Naive B cell (primary cell): Measurements from ENCODE around the gene OR2H1. TPM values are rescaled to one million over a fixed set of nuclear protein-coding genes. Genes with fewer than 3 reads are reported as not detected.

Source experiments
- ATAC-seq, 2 donors: fragments of 150-1000 bp; cut with Tn5 transposase; 2 replicates each; pipeline ENCODE4 v1.10.0; 2021; ENCODE audit warnings: low read depth in 2 of 2, mild to moderate bottlenecking in 2 of 2, moderate library complexity in 2 of 2
- DNase-seq: peaks from one replicate; pipeline ENCODE4 v3.0.0; 2022
- H3K27ac Mint-ChIP-seq, 6 donors: one replicate each; pipeline ENCODE4 v1.8.0; 2020 to 2022; ENCODE audit warnings: mild to moderate bottlenecking in 6 of 6, mixed read lengths in 6 of 6, moderate library complexity in 5 of 6, inconsistent platforms in 2 of 6
- H3K27me3 Mint-ChIP-seq, 3 donors: one replicate each; pipeline ENCODE4 v1.8.0; 2021 to 2022; ENCODE audit warnings: mixed read lengths in 3 of 3, mild to moderate bottlenecking in 1 of 3
- H3K36me3 Mint-ChIP-seq, 2 donors: one replicate each; pipeline ENCODE4 v1.8.0; 2020 to 2022; ENCODE audit warnings: mixed read lengths in 2 of 2, inconsistent platforms in 1 of 2, mild to moderate bottlenecking in 1 of 2
- H3K4me1 Mint-ChIP-seq, 3 donors: one replicate each; pipeline ENCODE4 v1.8.0; 2020 to 2022; ENCODE audit warnings: mixed read lengths in 3 of 3, inconsistent platforms in 1 of 3, mild to moderate bottlenecking in 1 of 3, moderate library complexity in 1 of 3
- H3K4me3 Mint-ChIP-seq, 8 donors: one replicate each; pipeline ENCODE4 v1.8.0; 2020 to 2022; ENCODE audit warnings: mild to moderate bottlenecking in 8 of 8, mixed read lengths in 8 of 8, moderate library complexity in 8 of 8, inconsistent platforms in 2 of 8
- H3K9me3 Mint-ChIP-seq, 7 donors: one replicate each; pipeline ENCODE4 v1.8.0; 2020 to 2022; ENCODE audit warnings: mixed read lengths in 7 of 7, mild to moderate bottlenecking in 5 of 7, inconsistent platforms in 2 of 7, moderate library complexity in 1 of 7
- polyA plus RNA-seq, 6 donors: library from polyadenylated mRNA; unstranded; fragments of 300-500 nt; fragmentation: Illumina TruSeq; gene quantifications; one replicate each; pipeline ENCODE4 v1.2.3, GENCODE V29; 2021; ENCODE audit warnings: low read depth in 6 of 6

Gene OR2H1
- polyA plus RNA-seq, 6 donors from 2014 or later = not detected

- Mint-ChIP-seq H3K27me3 (peaks cover 16 to 32% (median 29%) of the 10 kb centered on the region in 3 donors), H3K4me1 (no peaks in the 10 kb centered on the region), H3K9me3 (no peaks in the 10 kb centered on the region), H3K4me3 (peak overlapping the region in 1 of 8 donors; percentile 21), H3K36me3 (no peaks in the 10 kb centered on the region), H3K27ac (peak overlapping the region in 1 of 6 donors; percentile 72)
- no peak for DNase-seq
- ATAC-seq = no peak
Observed at GRCh38 chr6:29505808-29506207, 48.9 kb downstream of the OR2H1 start.

- no peaks in the 10 kb centered on the region for H3K9me3 Mint-ChIP-seq
- no peaks in the 10 kb centered on the region for H3K36me3 Mint-ChIP-seq
- no peak overlapping the region for H3K27ac Mint-ChIP-seq
- no peak for ATAC-seq
- peaks cover 21 to 35% (median 31%) of the 10 kb centered on the region in 3 donors for H3K27me3 Mint-ChIP-seq
- H3K4me3 Mint-ChIP-seq = no peak overlapping the region
- no peaks in the 10 kb centered on the region for H3K4me1 Mint-ChIP-seq
- no peak for DNase-seq
Observed at GRCh38 chr6:29506446-29507067, 49.6 kb downstream of the OR2H1 start.

DNA sequence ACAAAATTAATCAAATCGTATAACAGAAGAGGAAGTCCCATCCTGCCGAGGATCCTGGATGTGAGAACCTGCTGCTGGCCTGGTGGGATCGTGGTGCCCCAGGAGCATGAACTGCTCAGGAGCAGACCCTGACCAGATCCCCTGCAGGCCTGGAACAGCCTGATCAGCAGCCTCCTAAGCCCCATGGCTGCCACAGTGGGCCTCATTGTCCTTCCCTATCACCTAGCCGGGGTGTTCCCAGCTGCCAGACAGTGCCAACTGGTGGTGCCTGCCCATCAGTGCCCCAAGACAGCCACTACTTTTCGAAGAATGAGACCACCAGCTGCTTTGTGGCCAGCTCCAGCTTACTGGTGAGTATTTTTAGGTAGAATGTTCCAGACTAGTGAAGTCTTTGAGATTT, 50.4 kb downstream of the OR2H1 start:
- DNase-seq (no peak), ATAC-seq (no peak)
- Mint-ChIP-seq H3K36me3 (no peaks in the 10 kb centered on the region), H3K9me3 (no peaks in the 10 kb centered on the region), H3K4me3 (no peak overlapping the region), H3K4me1 (no peaks in the 10 kb centered on the region), H3K27ac (no peak overlapping the region), H3K27me3 (peaks cover 20 to 35% (median 31%) of the 10 kb centered on the region in 3 donors)

DNA sequence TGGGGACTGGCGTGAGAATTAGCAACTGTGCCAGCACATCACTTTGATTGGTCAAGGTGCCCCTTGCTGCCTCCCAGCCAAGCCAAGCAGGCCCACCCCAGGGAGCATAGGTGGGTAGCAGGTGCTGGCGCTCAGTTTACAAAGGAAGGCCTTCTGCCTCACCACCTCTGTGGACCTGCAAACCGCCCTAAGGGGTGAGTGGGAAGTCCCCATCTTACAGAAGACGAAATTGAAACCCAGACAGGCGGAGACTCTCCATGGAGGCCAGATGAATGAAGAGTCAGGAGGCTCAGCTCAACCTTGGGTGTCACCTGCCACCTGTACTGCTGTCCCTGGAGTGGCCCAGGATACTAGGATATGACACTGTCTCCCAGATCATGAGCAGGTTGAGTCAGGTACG, 52.3 kb downstream of the OR2H1 start:
- no peaks in the 10 kb centered on the region for H3K4me1 Mint-ChIP-seq
- H3K36me3 Mint-ChIP-seq = no peaks in the 10 kb centered on the region
- peaks cover 17 to 39% (median 25%) of the 10 kb centered on the region in 3 donors for H3K27me3 Mint-ChIP-seq
- H3K9me3 Mint-ChIP-seq = no peaks in the 10 kb centered on the region
- no peak for ATAC-seq
- DNase-seq = no peak
- H3K4me3 Mint-ChIP-seq = no peak overlapping the region
- no peak overlapping the region for H3K27ac Mint-ChIP-seq

- DNase-seq (no peak), ATAC-seq (no peak)
- no peak overlapping the region for H3K27ac Mint-ChIP-seq
- H3K27me3 Mint-ChIP-seq = peaks cover 19 to 43% (median 29%) of the 10 kb centered on the region in 3 donors
- H3K36me3 Mint-ChIP-seq = no peaks in the 10 kb centered on the region
- H3K9me3 Mint-ChIP-seq = no peaks in the 10 kb centered on the region
- no peak overlapping the region for H3K4me3 Mint-ChIP-seq
- no peaks in the 10 kb centered on the region for H3K4me1 Mint-ChIP-seq
Observed at GRCh38 chr6:29509711-29510110, 52.8 kb downstream of the OR2H1 start.

GRCh38 chr6:29510202-29510601, 53.2 kb downstream of the OR2H1 start:
- Mint-ChIP-seq H3K4me1 (no peaks in the 10 kb centered on the region), H3K27ac (no peak overlapping the region), H3K27me3 (peaks cover 24 to 48% (median 33%) of the 10 kb centered on the region in 3 donors), H3K36me3 (no peaks in the 10 kb centered on the region), H3K9me3 (no peaks in the 10 kb centered on the region), H3K4me3 (no peak overlapping the region)
- DNase-seq = no peak
- ATAC-seq = no peak

DNA sequence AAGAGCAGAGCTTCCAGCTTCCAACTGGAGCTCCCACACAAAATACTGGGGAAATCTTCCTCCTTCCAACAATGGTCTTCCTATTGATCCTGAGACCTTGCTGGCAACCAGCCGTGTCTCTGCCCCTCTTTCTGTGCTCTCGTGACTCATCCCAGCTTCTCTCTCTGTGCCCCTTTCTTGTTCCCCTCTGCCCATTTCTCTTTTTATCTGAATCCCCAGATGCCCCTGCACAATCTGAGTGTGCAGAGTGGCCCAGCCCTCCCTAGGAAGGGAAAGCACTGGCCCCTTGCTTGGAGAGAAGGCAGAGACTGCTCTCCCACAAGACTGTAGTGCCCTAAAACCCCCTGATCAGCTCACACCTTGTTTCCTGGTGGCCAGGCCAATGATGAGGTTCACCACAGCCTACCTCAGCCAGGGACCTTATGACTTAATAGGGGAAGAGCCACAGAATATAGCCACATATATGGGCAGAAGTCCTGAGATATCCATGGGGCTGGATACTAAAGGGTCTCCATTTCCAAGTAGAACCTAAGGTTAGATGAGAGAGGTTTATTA, 53.9 kb downstream of the OR2H1 start:
- no peaks in the 10 kb centered on the region for H3K9me3 Mint-ChIP-seq
- DNase-seq = no peak
- peak overlapping the region in 1 of 6 donors; percentile 26 for H3K27ac Mint-ChIP-seq
- H3K27me3 Mint-ChIP-seq = peaks cover 24 to 50% (median 28%) of the 10 kb centered on the region in 3 donors
- no peak for ATAC-seq
- no peak overlapping the region for H3K4me3 Mint-ChIP-seq
- H3K36me3 Mint-ChIP-seq = no peaks in the 10 kb centered on the region
- H3K4me1 Mint-ChIP-seq = no peaks in the 10 kb centered on the region

Other genes starting within 250 kb of the OR2H1 start
- not detected for gene OR14J1, start 155.5 kb upstream of the OR2H1 start, polyA plus RNA-seq
- gene OR5V1, start 88.3 kb upstream of the OR2H1 start, polyA plus RNA-seq = not detected
- gene OR12D3, start 81.9 kb upstream of the OR2H1 start, polyA plus RNA-seq = not detected
- gene OR12D2, start 61.5 kb upstream of the OR2H1 start, polyA plus RNA-seq = not detected
- not detected for gene OR12D1, start 42.2 kb upstream of the OR2H1 start, polyA plus RNA-seq
- gene OR10C1, start 17.8 kb upstream of the OR2H1 start, polyA plus RNA-seq = not detected
- gene OR11A1, start 84 bp upstream of the OR2H1 start, polyA plus RNA-seq = not detected
- not detected for gene MAS1L, start 30.8 kb downstream of the OR2H1 start, polyA plus RNA-seq
- gene UBD, start 102.6 kb downstream of the OR2H1 start, polyA plus RNA-seq = not detected
- under 1 TPM in 2 of 6 donors, not detected in 4; 0.15 to 0.17 TPM for gene OR2H2, start 128.0 kb downstream of the OR2H1 start, polyA plus RNA-seq
- gene GABBR1, start 176.0 kb downstream of the OR2H1 start, polyA plus RNA-seq = 10 to 100 TPM in 1 of 6 donors, 1 to 10 TPM in 4, not detected in 1; 4.1 to 11.3 (median 4.6) TPM
- not detected for gene MOG, start 199.9 kb downstream of the OR2H1 start, polyA plus RNA-seq
- 1 to 10 TPM in 3 of 6 donors, not detected in 3; 1.8 to 3.1 (median 2.5) TPM for gene ZFP57, start 224.0 kb downstream of the OR2H1 start, polyA plus RNA-seq